Activated naive CD4-positive, alpha-beta T cell treated with anti-CD3 and anti-CD28 coated beads, Interleukin-2, amount 50 U/mL, for 24 hours (primary cell): ENCODE data around the gene DPP4.
A peak's percentile ranks its signal among the peaks of the same experiment; 100 is the strongest.
"Not testable (repeated sequence)": the region's sequence is repeated elsewhere in the genome, so short reads cannot be mapped to it uniquely, and the experiment has no call there.

ENCODE experiments used
- H3K27ac Mint-ChIP-seq: one replicate; pipeline ENCODE4 v1.8.0; 2021; ENCODE audit warnings: mild to moderate bottlenecking, mixed read lengths
- H3K27me3 Mint-ChIP-seq: one replicate; pipeline ENCODE4 v1.8.0; 2021; ENCODE audit warnings: mixed read lengths
- H3K36me3 Mint-ChIP-seq: one replicate; pipeline ENCODE4 v1.8.0; 2021; ENCODE audit warnings: mixed read lengths
- H3K4me1 Mint-ChIP-seq: one replicate; pipeline ENCODE4 v1.8.0; 2021; ENCODE audit warnings: mixed read lengths
- H3K4me3 Mint-ChIP-seq: one replicate; pipeline ENCODE4 v1.8.0; 2021; ENCODE audit warnings: mild to moderate bottlenecking, mixed read lengths
- H3K9me3 Mint-ChIP-seq: one replicate; pipeline ENCODE4 v1.8.0; 2021; ENCODE audit warnings: mixed read lengths

Gene DPP4

DNA sequence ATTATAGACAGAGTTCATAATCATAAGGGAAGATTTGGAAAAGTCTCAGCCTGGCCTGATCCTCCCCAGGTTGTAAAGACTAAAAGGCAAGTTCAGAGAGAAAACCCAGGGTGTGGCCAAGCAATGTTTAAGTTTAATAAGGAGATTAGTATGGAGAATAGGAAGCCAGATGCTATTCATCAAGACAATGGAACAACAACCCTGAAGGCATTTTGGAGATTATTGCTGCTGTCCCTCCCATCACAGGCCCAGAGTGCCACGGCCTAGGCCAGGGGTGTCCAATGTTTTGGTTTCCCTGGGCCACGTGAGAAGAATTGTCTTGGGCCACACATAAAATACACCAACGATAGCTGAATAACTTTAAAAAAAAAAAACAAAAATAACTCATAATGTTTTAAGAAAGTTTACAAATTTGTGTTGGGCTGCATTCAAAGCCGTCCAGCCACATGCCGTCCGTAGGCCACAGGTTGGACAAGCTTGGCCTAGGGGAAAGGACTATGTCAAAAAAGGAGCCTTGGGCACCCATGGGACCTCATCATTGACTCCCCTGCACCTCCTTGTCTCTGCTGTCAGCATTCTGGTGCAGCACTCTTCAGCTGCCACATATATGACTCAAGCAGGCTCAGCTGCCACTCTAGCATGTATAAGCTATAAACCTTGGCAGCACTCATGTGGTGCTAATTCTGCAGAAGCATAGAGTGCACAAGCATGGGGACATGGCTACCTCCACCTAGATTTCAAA lies 20.8 kb downstream of the DPP4 start:
- Mint-ChIP-seq H3K9me3 (no peaks in the 10 kb centered on the region), H3K4me3 (no peak overlapping the region), H3K36me3 (peaks cover 12% of the 10 kb centered on the region), H3K4me1 (peaks cover 69% of the 10 kb centered on the region), H3K27me3 (no peaks in the 10 kb centered on the region), H3K27ac (no peak overlapping the region)

DNA sequence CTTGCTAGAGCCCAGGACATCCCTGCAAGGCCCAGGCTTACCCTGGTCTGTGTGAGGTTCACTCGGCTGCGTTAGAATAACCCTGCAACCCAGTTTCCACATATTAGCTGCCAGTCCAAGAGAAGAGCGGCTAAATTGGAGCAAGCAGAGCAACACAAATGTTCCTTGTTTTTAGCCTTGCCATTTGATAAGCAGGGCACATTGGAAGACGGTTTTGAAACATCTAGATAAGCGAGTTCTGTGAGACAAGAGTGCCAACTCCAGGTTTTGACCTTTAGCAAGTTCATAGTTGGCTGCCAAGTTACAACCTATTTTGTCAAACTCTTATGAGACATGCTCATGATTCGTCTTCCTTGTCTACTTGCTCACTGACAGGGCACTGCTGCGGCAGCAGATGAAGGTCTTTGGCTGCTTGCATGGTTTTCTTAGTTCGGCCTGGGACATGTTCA lies 23.5 kb downstream of the DPP4 start:
- H3K36me3 Mint-ChIP-seq: peaks cover 16% of the 10 kb centered on the region
- H3K4me3 Mint-ChIP-seq: no peak overlapping the region
- H3K9me3 Mint-ChIP-seq: no peaks in the 10 kb centered on the region
- H3K27ac Mint-ChIP-seq: no peak overlapping the region
- peaks cover 44% of the 10 kb centered on the region for H3K4me1 Mint-ChIP-seq
- H3K27me3 Mint-ChIP-seq: no peaks in the 10 kb centered on the region

DNA sequence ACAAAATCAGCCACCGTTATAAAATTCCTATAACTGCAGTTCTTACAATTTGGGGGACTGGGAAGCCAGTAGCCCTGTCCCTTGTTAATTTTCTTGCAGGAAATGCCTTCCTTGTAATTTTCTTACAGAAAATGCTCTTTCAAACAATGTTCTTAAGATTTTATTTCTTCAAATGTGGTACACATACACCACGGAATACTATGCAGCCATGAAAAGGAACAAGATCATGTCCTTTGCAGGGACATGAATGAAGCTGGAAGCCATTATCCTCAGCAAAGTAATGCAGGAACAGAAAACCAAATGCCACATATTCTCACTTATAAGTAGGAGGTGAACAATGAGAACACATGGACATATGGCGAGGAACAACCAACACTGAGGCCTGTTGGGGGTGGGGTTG lies 24.9 kb downstream of the DPP4 start:
- H3K9me3 Mint-ChIP-seq, H3K4me3 Mint-ChIP-seq, H3K27ac Mint-ChIP-seq, H3K27me3 Mint-ChIP-seq: not testable (repeated sequence)
- peaks cover 34% of the 10 kb centered on the region for H3K4me1 Mint-ChIP-seq
- H3K36me3 Mint-ChIP-seq: peaks cover 14% of the 10 kb centered on the region

DNA sequence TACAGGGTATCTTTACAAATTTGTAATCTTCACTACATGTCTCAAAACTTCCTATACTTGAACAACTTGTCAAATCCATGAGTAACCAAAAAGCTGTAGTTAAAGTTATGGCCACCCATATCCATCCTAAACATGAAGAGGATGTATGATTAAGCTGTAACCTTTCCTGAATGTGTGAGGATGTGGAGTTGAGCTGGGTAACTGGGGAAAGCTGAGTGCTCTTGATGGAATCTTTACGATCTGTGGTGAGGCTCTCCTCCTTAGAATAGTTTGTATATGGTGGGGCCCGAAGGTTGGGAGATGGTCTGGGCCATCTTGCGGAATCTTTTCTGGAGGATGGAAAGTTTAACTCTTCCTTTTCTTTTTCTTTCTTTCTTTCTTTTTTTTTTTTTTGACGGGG lies 29.4 kb downstream of the DPP4 start:
- Mint-ChIP-seq H3K27me3 (no peaks in the 10 kb centered on the region), H3K4me3 (no peak overlapping the region), H3K4me1 (peaks cover 28% of the 10 kb centered on the region), H3K36me3 (peaks cover 31% of the 10 kb centered on the region), H3K27ac (no peak overlapping the region), H3K9me3 (no peaks in the 10 kb centered on the region)

DNA sequence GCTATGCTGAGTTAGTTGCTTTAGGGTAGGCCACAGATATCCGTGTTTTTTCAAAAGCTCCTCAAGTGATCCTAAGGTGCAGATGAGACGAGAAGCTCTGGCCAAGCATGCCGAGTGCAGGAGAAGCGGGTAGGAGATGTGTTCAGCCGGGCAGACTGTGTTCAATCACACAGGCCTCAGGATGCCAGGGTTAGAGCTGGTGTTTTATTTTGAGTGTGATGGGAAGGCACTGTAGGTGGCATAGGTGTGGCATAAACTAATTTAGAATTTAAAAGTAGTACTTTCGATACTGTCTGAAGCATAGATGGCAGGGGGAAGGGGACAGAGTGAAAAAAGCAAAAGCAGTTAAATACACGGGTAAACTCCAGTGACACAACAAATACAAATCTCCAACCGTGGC lies 30.9 kb downstream of the DPP4 start:
- H3K36me3 Mint-ChIP-seq: peaks cover 32% of the 10 kb centered on the region
- H3K9me3 Mint-ChIP-seq: no peaks in the 10 kb centered on the region
- no peak overlapping the region for H3K4me3 Mint-ChIP-seq
- H3K4me1 Mint-ChIP-seq: peaks cover 14% of the 10 kb centered on the region
- H3K27ac Mint-ChIP-seq: no peak overlapping the region
- H3K27me3 Mint-ChIP-seq: no peaks in the 10 kb centered on the region

DNA sequence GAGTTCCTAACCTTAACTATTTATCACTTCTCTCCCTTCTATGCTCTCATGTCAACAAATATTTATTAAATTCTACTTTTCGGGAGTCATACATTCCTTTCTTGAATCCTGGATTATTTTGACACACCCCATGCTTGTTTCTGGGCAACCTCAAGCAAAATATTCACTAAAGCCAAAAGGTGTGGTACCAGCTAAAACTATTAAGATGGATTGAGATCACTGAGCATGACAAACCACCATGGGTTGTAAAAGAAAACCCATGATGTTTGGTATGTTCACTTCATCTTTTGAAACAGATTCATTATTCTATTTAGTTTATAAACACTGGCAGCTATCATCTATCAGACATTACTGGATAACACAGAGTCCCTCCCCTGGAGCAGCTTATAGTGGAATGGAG lies 32.5 kb downstream of the DPP4 start:
- H3K4me1 Mint-ChIP-seq: peaks cover 17% of the 10 kb centered on the region

DNA sequence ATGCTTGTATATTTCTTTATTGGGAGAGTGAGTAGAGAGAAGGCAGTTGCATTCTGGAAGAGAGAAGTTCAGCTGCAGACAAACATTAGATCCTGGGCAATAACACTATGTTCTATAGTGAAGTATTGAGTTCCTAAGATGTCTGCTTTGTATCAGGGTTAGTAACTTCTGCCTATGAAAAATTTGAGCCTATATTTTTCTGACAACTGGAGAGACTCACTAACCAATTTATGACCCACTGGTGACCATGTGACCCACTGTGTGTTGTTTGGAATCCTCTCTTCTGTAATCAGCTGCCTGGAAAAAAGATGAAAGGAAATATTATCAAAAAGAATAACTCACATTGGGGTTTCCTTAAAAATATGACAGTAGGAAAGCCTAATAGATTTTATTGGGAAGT lies 35.3 kb downstream of the DPP4 start:
- Mint-ChIP-seq H3K27ac (no peak overlapping the region), H3K36me3 (peaks cover 41% of the 10 kb centered on the region), H3K4me1 (peaks cover 19% of the 10 kb centered on the region)

More for the DNA sequence above, 32.5 kb downstream of the DPP4 start:
- H3K27me3 Mint-ChIP-seq: no peaks in the 10 kb centered on the region
- no peaks in the 10 kb centered on the region for H3K9me3 Mint-ChIP-seq
- H3K4me3 Mint-ChIP-seq: no peak overlapping the region
- H3K36me3 Mint-ChIP-seq: peaks cover 31% of the 10 kb centered on the region
- peak overlapping the region; percentile 24 for H3K27ac Mint-ChIP-seq

DNA sequence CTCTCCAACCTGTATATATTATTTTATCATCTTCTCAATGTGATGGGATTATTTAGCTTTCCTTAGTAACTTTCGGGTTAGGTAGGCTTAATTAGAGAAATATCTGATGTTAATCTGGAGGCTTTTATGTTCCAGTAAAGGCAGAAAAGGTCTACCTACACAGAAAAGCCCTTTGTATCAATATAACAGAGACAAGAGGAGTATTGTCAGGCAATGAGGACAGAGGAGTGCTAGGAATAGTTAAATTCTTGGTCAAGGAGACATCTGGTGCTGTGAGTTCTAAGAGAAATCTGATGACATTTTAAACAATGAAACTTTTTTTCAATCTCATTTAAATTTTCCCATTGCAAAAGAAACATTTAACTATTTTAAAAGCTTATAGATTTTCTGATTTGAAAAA lies 36.1 kb downstream of the DPP4 start:
- H3K4me1 Mint-ChIP-seq: peaks cover 23% of the 10 kb centered on the region
- no peaks in the 10 kb centered on the region for H3K27me3 Mint-ChIP-seq
- H3K27ac Mint-ChIP-seq: no peak overlapping the region
- H3K9me3 Mint-ChIP-seq: no peaks in the 10 kb centered on the region
- no peak overlapping the region for H3K4me3 Mint-ChIP-seq
- peaks cover 43% of the 10 kb centered on the region for H3K36me3 Mint-ChIP-seq

More for the DNA sequence above, 35.3 kb downstream of the DPP4 start:
- H3K4me3 Mint-ChIP-seq: no peak overlapping the region
- H3K27me3 Mint-ChIP-seq: no peaks in the 10 kb centered on the region
- H3K9me3 Mint-ChIP-seq: no peaks in the 10 kb centered on the region

DNA sequence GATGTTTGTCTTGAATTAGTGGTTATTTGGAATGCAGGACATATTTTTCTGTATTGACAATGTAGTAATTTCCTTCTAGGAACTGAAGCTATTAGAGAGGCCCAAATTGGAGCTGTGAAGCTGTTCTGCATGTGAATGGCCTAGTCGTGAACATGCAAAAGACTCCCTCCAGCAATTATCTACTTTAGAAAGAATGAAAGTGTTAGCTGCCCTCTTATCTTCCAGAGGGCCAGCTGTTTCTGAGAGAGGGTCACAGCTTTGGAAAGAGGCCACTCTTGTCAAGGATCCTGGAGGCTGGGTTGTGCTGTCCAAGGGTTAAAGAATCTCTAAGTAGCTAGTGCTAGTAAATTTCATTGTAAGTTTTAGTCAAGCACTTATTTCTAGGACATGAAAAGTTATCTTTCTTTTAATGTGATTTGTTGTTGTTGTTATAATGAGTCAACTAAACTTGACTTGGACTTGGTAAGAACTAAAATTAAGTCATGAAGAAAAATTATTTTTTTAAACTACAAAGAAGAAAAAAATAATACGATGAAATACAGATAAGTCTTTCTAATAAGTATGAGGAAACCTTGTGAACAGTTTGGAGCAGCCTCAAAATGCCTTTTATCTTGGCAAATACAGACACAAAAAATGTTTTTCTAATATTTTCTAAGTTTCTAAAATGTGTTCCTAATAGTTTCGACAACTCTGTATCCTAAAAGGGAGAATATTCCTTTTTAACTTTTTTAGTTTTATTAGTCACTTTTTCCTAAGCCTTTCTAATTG lies 36.8 kb downstream of the DPP4 start:
- H3K36me3 Mint-ChIP-seq: peaks cover 40% of the 10 kb centered on the region
- peaks cover 23% of the 10 kb centered on the region for H3K4me1 Mint-ChIP-seq
- H3K9me3 Mint-ChIP-seq: no peaks in the 10 kb centered on the region
- H3K27me3 Mint-ChIP-seq: no peaks in the 10 kb centered on the region
- no peak overlapping the region for H3K4me3 Mint-ChIP-seq
- no peak overlapping the region for H3K27ac Mint-ChIP-seq

DNA sequence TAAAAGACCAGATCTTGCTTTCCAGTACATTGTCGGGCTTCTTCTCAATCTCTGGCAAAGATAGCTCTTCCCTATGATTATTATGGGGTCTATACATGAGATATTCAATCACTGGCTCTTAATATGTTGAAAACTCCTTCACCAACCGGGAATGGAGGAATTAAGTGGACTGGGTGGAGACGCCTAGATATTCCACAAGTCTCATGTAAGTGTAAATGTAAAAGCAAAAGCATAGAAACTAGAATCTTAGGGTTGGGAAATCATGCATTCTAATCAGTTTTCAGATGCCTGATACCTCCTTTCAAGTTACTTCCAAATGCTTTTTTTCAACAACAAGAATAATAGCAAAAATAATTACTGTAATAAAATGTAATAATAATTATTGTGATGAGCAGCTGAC lies 38.0 kb downstream of the DPP4 start:
- H3K9me3 Mint-ChIP-seq: no peaks in the 10 kb centered on the region
- H3K4me3 Mint-ChIP-seq: no peak overlapping the region
- H3K36me3 Mint-ChIP-seq: peaks cover 33% of the 10 kb centered on the region
- peaks cover 13% of the 10 kb centered on the region for H3K4me1 Mint-ChIP-seq
- no peaks in the 10 kb centered on the region for H3K27me3 Mint-ChIP-seq
- no peak overlapping the region for H3K27ac Mint-ChIP-seq

DNA sequence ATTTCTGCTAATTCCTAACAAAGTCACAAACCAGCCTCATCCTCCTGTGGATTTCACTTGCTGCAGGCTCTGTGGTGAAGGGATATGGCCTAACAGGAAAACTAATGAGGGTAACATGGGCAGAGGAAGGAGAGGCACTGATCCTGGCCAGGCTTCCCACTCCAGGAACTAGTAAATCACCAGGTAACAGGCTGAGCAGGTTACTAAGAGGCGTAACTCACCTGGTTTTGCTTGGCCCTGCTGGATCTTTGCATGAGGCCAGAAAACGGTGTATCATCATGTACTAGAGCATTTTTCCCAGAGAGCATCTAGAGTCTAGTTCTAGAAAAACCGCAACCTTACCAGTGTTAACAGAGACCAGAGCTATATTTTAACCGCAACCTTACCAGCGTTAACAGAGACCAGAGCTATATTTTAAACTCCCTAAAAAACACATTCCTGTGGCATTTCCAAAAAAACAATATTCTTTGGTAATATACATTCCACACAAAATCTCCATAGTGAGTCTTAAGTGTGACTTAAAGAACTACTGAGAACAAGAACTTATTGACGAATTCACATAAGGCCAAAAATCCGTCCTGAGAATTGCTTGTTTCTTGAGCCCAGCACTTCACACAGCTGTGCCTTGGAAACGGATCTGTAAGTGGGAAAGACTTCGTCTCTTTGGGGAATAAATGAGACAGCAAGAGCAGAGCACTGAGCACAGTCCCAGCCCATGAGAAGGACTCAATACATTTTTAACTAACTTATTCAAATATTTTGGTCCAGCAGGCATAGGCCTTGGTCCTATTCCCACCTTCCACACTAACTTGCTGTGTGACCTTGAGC lies 43.4 kb downstream of the DPP4 start:
- Mint-ChIP-seq H3K27me3 (no peaks in the 10 kb centered on the region), H3K9me3 (no peaks in the 10 kb centered on the region), H3K27ac (peak overlapping the region; percentile 42), H3K4me3 (no peak overlapping the region), H3K36me3 (peaks cover 30% of the 10 kb centered on the region), H3K4me1 (peaks cover 24% of the 10 kb centered on the region)

DNA sequence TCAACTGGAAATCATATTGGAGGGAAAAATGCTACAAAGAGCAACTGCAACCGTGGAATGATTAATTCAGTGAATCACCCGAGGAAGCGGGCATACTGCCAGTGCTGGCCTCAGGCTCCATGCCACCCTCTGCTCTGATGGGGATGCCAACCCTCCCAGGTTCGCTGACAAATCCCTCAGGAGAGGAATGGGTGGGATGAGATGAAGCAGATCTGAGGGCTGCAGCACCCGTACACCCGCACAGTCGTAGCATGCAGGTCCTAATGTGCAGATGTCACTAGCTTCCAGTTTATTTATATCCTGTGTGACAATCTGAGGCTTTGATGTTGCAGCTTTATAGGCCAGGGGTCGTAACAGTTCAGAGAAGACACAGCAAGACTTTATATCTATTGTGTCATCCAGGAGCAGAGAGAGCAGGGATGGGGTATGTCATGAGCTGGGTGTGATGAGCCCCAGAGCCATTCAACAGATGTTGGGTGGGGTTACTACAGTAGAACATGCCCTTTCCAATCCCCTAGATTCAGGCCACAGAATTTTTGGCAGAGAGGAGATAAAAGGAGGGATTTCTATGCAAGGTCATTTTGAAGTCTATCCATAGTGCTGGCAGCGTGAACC lies 44.6 kb downstream of the DPP4 start:
- Mint-ChIP-seq H3K36me3 (peaks cover 24% of the 10 kb centered on the region), H3K4me3 (no peak overlapping the region), H3K27ac (peak overlapping the region; percentile 61), H3K4me1 (peaks cover 36% of the 10 kb centered on the region), H3K27me3 (no peaks in the 10 kb centered on the region), H3K9me3 (no peaks in the 10 kb centered on the region)

DNA sequence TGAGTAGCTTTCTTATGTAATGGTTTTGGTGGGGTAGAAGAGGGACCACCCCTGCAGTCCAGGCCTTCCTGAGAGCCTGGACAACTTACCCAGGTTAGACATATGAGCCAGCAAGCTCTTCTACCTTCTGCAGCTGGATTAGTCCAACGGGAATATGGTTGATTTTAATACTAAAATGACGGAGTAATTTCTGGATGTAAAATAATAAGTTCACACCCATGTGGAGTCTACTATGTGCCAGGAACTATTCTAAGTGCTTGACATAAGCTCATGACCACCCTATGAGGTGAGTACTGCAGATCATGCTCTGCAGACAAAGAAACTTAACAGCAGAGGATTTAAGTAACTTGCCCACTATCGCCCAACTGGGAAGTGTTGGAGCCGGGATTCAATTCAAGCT lies 45.5 kb downstream of the DPP4 start:
- Mint-ChIP-seq H3K4me3 (no peak overlapping the region), H3K9me3 (no peaks in the 10 kb centered on the region), H3K27me3 (no peaks in the 10 kb centered on the region), H3K27ac (no peak overlapping the region), H3K36me3 (peaks cover 21% of the 10 kb centered on the region), H3K4me1 (peaks cover 42% of the 10 kb centered on the region)

DNA sequence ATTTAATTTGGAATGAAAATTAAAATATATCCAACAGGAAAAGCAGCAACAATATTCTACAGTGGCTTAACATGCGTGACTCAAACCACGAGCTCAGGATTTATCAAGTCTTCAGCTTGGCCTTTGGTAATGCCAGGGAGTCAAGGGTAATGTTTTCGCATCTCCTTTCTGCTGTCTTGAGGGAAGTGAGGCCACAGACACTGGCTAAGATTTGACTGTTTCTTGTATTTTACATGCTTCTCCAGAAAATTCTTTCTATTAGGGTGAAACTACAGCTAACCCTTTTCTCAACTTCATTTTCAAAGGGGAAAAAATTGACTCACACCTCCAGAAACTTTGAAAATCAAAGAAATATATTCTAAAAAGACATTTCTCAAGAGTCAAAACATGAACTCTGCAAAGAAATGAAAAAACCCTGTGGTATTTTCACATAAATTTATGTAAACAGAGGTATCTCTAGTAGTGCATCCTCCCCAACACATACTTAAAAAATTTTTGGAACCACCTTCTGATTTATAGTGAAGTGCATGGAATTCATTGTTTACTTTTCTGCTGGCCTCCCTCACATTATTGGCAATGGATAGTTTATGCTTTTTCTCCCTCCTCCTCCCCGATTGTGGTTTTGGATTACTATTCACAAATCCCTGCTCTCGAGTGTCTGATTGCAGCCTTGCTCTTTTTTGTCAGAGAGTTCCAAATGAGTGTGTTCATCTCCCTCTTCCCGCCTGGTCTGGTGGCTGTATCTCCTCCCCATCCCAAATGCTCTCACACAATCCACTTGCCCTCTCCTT lies 48.7 kb downstream of the DPP4 start:
- Mint-ChIP-seq H3K9me3 (no peaks in the 10 kb centered on the region), H3K4me3 (no peak overlapping the region), H3K27me3 (no peaks in the 10 kb centered on the region), H3K36me3 (peaks cover 13% of the 10 kb centered on the region), H3K4me1 (peaks cover 68% of the 10 kb centered on the region), H3K27ac (peak overlapping the region; percentile 19)
